Duodenal mucosa (tissue), 2 donors: Measurements from ENCODE around the gene PFN3.
A peak's percentile ranks its signal among the peaks of the same experiment; 100 is the strongest.

Experiments used
- H3K27ac ChIP-seq: one replicate; pipeline ENCODE4 v1.7.0; 2013; ENCODE audit warnings: low read depth, low read length
- H3K27me3 ChIP-seq, 2 donors: one replicate each; pipeline ENCODE4 v1.7.0; 2013; ENCODE audit warnings: low read length in 2 of 2, control low read depth in 1 of 2; ENCODE audit not compliant: insufficient read depth in 2 of 2, control insufficient read depth in 1 of 2
- H3K36me3 ChIP-seq, 2 donors: one replicate each; pipeline ENCODE4 v1.7.0; 2013; ENCODE audit warnings: low read length in 2 of 2, control low read depth in 1 of 2; ENCODE audit not compliant: insufficient read depth in 2 of 2, control insufficient read depth in 1 of 2
- H3K4me1 ChIP-seq, 2 donors: one replicate each; pipeline ENCODE4 v1.7.0; 2013; ENCODE audit warnings: low read length in 2 of 2, control low read depth in 1 of 2; ENCODE audit not compliant: insufficient read depth in 2 of 2, control insufficient read depth in 1 of 2
- H3K4me3 ChIP-seq, 2 donors: one replicate each; pipeline ENCODE4 v1.7.0; 2013; ENCODE audit warnings: low read length in 2 of 2, low read depth in 1 of 2
- H3K9ac ChIP-seq, 2 donors: one replicate each; pipeline ENCODE4 v1.7.0; 2013; ENCODE audit warnings: low read length in 2 of 2, low read depth in 1 of 2
- H3K9me3 ChIP-seq, 2 donors: one replicate each; pipeline ENCODE4 v1.7.0; 2013; ENCODE audit warnings: low read length in 2 of 2, control low read depth in 1 of 2; ENCODE audit not compliant: control insufficient read depth in 1 of 2

Gene PFN3, protein sequence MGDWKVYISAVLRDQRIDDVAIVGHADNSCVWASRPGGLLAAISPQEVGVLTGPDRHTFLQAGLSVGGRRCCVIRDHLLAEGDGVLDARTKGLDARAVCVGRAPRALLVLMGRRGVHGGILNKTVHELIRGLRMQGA

DNA sequence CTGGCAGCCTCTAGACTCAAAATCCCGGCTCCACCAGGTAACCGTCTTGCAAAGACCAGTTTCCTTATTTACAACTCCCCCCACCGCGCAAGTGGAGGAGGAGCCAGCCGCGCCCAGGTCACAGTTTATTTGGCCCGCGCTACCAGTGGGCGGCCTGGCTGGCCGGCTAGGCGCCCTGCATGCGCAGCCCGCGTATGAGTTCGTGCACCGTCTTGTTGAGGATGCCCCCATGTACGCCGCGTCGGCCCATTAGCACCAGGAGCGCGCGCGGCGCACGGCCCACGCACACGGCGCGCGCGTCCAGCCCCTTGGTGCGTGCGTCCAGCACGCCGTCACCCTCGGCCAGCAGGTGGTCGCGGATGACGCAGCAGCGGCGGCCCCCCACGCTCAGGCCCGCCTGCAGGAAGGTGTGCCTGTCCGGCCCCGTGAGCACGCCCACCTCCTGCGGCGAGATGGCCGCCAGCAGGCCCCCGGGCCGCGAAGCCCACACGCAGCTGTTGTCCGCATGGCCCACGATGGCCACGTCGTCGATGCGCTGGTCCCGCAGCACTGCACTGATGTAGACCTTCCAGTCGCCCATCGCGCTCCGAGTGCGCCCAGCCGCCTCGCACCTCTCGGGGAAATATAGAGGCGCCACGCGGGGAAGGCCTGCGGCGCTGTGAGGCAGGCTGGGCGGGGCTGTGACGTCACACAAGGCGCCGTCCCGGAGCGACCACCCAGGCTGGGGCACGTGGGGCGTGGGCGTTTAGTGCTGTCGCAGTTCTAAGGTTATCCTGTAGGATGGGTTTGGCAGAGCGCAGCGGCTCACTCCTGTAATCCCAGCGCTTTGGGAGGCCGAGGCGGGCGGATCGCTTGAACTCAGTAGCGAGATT is at the start of gene PFN3:
TSS of gene PFN3 (minus strand) at position 665 of the 872 bp plus-strand sequence. CDS start at position 580, 85 bp downstream.
- H3K27ac ChIP-seq: peak within 1 kb of the TSS; percentile 30

DNA sequence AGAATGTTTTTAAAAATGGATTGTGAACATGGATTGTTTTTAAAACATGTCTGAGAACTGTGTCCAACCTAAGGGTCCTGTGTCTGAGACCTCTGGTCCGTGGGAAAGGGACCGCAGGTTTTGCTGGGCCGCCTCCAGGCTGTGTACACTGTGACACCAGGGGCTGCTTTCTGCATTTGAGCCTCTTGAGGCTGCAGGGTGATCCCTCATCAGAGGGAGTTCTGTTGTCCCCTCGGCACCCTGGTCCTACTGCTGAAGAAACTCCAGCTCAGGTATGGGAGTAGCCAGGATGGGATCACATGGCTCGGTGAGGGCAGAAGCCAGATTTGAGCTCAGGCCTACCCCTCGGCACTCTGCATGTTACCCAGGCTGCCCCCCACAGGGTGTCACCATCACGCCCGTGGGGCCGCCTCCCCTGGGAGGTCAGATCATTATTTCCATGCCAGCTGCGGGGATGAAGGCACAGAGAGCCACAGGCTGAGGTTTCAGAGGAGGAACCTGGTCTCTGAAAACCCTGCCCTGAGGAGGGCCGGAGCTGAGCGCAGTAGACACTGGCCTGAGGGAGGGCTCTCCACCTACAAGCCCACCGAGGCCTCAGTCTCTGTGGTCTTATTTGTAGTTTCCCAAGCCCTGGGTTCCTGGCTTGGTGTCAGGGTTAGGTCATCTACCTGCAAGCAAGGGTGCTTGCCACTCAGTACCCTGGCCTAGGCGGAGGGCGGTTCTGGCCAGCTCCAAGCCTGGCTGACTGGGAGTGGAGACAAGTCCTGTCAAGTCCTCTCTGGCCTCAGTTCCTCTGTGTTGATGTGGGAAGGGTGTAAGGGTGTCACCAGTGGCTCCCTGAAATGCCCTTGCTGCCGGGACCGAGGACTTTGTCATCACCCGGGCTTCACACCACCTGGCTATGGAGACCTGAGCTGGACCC is 48.9 kb upstream of the PFN3 start:
- Histone ChIP-seq H3K36me3 (no peaks in the 10 kb centered on the region), H3K9ac (no peak overlapping the region), H3K9me3 (no peaks in the 10 kb centered on the region), H3K4me1 (peaks cover 24 to 41% of the 10 kb centered on the region in 2 donors), H3K4me3 (no peak overlapping the region), H3K27ac (no peak overlapping the region), H3K27me3 (peaks cover 0 to 8% of the 10 kb centered on the region in 2 donors)

More for the DNA sequence above, at the start of gene PFN3:
- Histone ChIP-seq H3K9me3 (no peaks in the 10 kb centered on the region), H3K4me1 (peaks cover 33 to 34% of the 10 kb centered on the region in 2 donors), H3K27me3 (peaks cover 6 to 14% of the 10 kb centered on the region in 2 donors), H3K4me3 (peak within 1 kb of the TSS; percentile 34 to 45), H3K36me3 (no peaks in the 10 kb centered on the region), H3K9ac (peak within 1 kb of the TSS; percentile 24 to 60)

DNA sequence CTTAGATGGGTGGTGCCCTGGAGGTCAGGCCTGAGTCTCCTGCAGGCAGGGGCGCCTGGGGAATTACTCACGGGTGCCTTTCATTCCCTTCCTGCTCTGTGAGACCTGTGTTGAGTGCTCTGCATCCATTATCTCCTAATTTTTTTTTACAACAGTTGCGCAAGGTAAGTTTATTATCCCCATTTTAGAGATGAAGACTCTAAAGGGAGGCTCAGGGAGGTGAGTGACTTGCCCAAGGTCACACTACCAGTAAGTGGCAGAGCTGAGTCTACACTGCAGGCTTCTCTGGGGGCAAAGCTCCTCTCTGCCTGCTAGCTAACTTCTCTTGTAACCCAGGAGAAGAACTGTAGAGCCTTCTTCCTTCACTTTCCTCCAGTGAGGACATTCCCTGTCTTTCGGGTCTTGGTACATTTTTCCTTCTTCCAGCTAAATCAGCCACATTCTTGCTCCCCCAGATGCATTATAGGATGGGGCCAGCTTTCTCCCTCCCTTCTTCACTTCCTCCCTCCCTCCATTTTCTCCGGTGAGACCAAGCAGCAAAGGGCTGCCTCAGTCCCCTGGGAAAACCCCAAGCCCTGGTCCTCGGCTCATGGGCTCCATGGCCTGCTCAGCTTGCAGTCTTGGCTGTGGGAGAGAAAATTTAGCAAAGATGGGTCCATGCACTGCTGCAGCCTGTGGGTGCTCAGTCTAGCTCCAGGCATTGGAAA is 47.9 kb upstream of the PFN3 start:
- peaks cover 0 to 8% of the 10 kb centered on the region in 2 donors for H3K27me3 ChIP-seq
- H3K4me1 ChIP-seq: peaks cover 24 to 31% of the 10 kb centered on the region in 2 donors
- no peaks in the 10 kb centered on the region for H3K36me3 ChIP-seq
- H3K9ac ChIP-seq: no peak overlapping the region
- no peak overlapping the region for H3K4me3 ChIP-seq
- H3K9me3 ChIP-seq: no peaks in the 10 kb centered on the region
- no peak overlapping the region for H3K27ac ChIP-seq

DNA sequence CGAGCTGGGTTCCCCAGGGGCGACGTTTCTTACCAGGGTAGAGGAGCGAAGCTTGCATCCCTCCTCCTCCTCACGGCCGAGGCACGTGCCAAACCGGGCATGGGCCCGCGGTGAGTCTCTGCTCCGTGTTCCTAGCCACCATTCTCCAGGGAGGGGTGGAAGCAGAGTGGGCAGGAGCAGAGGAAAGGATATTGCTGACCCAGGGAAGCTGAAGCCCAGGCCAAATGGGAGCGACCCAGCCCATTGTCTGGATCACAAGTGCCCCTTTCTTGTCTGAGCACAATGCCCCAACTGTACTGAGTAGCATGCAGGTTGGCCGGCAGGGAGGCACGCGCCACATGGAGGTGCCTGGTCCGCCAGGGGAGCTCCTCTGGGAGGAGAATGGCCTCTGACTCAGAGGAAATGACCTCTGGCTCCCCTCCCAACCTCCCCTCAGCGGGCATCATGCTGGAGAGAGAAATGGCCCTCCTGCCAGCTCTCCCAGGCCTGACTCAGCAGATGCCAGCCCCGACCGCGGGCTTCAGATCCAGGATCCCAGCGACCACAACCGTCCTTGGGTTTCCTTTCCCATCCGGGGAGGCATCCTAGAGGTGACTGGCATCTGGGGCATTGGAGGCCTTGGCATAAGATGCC is 47.3 kb upstream of the PFN3 start:
- peaks cover 21 to 26% of the 10 kb centered on the region in 2 donors for H3K4me1 ChIP-seq
- no peak overlapping the region for H3K27ac ChIP-seq
- no peak overlapping the region for H3K4me3 ChIP-seq
- no peak overlapping the region for H3K9ac ChIP-seq
- peaks cover 0 to 8% of the 10 kb centered on the region in 2 donors for H3K27me3 ChIP-seq
- no peaks in the 10 kb centered on the region for H3K9me3 ChIP-seq
- H3K36me3 ChIP-seq: no peaks in the 10 kb centered on the region

DNA sequence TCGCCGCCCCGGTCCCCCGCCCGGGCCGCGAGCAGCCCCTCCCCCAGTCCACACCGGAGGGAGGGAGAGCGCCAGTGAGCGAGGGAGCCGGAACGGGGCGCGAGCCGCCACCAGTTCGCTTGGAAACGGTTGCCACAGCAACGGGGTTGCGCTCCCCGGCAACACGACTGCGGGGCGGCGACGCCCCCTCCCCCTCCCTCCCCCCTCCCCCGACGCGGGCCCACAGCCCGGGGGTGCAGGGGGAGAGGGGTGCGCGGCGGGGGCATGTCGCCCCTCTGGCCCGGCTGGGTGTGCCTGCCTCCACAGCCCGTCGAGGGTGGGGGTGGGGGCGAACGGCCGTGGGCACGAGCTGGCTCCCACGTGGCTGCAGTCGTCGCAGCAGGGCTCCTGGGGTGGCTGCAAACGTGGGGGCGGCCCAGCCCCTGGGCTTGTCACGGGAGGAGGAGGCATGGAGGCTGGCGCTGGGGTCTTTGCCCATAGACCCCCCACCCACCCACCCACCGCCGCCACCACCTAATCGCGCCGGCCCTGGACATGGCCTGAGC is 46.7 kb upstream of the PFN3 start:
- Histone ChIP-seq H3K4me1 (peaks cover 17 to 22% of the 10 kb centered on the region in 2 donors), H3K27me3 (peaks cover 0 to 8% of the 10 kb centered on the region in 2 donors), H3K36me3 (no peaks in the 10 kb centered on the region), H3K9me3 (no peaks in the 10 kb centered on the region), H3K27ac (no peak overlapping the region), H3K9ac (peak overlapping the region in 1 of 2 donors; percentile 48), H3K4me3 (peak overlapping the region; percentile 50 to 54)

DNA sequence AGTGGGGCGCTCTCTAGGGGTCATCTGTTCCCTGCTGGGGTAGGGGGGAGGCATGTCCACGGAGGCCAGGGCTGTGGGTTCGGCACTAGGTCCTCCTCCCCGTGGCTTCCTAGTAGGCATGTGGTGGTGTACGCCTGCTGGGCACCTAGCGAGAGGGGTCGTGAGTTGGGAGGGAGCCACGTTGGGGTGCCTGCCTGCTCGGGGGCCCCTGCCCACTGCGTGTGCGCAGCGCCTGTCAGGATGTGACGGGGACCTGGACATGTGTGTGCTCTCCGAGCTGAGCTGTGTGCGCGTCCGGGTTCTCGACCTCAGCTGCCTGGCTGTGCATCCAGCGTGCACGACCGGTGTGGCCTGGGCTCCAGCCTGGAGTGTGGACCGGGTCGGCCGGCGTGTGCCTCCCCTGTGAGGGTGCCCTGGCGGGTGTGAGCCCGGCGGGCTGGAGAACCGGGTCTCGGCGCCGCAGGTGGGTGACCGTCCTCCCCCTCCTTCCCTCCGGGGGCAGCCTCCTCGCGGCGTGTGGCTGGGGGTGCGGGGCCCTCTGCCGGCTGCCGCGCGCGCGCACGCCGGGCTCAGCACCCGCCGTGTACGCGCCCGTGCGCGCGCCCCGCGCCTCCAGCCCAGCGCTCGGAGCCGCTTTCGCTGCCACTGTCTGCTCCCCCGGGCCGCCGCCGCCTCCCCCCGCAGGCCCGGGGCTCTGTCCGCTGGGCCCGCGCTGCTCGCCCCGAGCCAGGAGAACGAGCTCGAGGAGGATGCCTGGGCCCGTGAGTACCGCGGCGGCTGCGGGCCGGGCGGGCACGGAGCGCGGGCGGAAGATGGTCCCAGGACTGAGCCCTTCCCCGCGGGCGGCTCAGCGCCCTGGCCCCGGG is 46.0 kb upstream of the PFN3 start, which contains the start of gene PRR7:
TSS of gene PRR7 (plus strand) at position 615 of the 866 bp plus-strand sequence. CDS start 8,254 bp downstream, outside the sequence.
- Histone ChIP-seq H3K4me3 (peak within 1 kb of the TSS; percentile 50 to 75), H3K36me3 (peaks cover 0 to 5% of the 10 kb centered on the region in 2 donors), H3K4me1 (peaks cover 17 to 22% of the 10 kb centered on the region in 2 donors), H3K9ac (peak within 1 kb of the TSS; percentile 48 to 69), H3K27ac (peak within 1 kb of the TSS; percentile 5), H3K27me3 (peaks cover 0 to 8% of the 10 kb centered on the region in 2 donors), H3K9me3 (no peaks in the 10 kb centered on the region)

DNA sequence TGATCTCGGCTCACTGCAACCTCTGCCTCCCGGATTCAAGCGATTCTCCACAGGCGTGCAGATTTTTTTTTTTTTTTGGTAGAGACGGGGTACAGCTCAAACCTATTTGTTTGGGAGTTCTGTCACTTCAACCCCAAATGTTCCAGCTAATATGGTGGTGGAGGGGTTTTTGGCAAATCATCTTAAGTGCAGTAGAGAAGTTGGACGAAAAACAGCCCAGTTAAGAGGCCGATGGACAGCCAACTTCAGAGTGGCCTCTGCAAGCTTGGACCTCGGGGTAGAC is 45.4 kb upstream of the PFN3 start:
- Histone ChIP-seq H3K4me3 (peak overlapping the region; percentile 50 to 75), H3K27me3 (peaks cover 0 to 8% of the 10 kb centered on the region in 2 donors), H3K9ac (peak overlapping the region in 1 of 2 donors; percentile 69), H3K36me3 (peaks cover 0 to 7% of the 10 kb centered on the region in 2 donors), H3K9me3 (no peaks in the 10 kb centered on the region), H3K4me1 (peaks cover 17 to 22% of the 10 kb centered on the region in 2 donors), H3K27ac (no peak overlapping the region)

DNA sequence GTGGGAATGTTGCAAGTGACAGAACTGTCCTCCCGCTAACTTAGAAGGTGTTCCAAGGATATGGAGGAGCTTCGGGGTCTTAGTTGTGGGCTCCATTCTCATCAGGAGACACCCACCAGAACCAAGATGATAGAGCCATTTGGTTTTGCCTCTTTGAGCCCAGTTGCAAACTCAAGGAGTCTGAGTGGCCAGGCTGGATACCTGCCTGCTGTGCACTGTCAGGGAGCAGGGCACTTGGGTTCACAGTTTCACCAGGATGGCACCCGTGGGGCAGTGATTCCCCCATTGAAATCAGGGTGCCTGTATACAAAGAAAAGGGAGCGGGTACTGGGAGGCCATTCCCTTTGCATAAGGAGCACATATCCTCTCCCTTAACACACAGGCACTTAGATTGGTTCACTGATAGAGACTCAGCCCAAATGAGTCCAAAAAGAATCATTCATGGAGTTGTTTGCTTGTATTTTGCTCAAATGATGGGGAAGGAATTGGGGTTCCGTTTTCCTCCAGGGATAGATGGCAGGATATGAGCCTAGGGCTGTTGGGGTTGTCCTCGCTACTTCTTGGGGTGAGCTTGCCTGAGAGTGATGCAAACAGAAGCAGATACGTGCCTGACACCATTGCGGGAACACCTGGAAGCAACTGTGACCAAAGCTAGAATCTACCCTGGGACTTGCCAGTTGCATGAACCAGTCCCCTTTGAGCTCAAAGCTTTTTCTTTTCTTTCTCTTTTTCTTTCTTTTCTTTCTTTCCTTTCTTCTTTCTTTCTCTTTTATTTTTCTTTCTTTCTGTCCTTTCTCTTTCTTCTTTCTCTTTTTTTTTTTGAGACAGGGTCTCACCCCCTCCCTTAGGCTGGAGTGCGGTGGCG is 44.8 kb upstream of the PFN3 start:
- Histone ChIP-seq H3K27ac (no peak overlapping the region), H3K9me3 (no peaks in the 10 kb centered on the region), H3K27me3 (peaks cover 0 to 8% of the 10 kb centered on the region in 2 donors), H3K4me3 (no peak overlapping the region), H3K36me3 (peaks cover 0 to 12% of the 10 kb centered on the region in 2 donors), H3K9ac (no peak overlapping the region), H3K4me1 (peaks cover 17 to 22% of the 10 kb centered on the region in 2 donors)
